ENCODE measurements around the gene FPGS.
A peak's percentile ranks its signal among the peaks of the same experiment; 100 is the strongest.
"Not testable (repeated sequence)": the region's sequence is repeated elsewhere in the genome, so short reads cannot be mapped to it uniquely, and the experiment has no call there.

The FPGS gene

DNA sequence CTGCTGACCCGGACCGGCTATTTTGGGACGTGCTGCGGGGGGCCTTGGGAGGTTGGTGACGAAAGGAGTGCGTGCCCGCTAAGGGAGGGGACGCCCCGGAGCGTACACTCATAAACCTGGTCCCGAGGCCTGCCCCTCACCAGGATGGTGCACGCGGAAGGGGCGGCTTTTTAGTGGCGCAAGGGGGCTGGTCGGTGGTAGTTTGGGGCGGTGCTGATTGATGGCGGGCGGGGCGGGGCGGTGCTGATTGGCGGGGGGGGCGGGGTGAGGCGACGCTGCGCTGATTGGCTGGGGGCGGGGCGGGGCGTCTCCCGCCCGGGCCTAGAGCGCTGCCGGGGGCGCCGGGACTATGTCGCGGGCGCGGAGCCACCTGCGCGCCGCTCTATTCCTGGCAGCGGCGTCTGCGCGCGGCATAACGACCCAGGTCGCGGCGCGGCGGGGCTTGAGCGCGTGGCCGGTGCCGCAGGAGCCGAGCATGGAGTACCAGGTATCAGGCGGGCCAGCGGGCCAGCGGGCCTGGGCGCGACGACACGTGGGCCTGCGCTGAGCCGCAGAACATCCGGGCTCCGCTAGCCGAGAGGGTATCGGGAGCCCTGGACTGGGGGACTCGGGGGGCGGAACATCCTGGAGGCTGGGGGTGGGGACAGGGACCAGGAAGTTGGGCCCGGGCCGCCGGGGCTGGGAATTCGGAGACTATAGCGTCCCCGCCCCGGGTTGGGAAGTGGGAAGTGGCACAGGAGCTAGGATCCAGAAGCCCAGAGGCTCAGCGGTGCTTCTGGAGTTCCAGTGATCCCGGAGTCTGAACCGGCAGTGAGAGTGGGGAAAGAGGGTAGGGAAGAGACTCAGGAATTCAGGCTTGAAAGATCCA, at the start of gene FPGS:
FPGS (plus strand) TSS at position 307 of the 868 bp plus-strand sequence; CDS start at position 350, 43 bp downstream.
- no peak for FAIRE-seq

DNA sequence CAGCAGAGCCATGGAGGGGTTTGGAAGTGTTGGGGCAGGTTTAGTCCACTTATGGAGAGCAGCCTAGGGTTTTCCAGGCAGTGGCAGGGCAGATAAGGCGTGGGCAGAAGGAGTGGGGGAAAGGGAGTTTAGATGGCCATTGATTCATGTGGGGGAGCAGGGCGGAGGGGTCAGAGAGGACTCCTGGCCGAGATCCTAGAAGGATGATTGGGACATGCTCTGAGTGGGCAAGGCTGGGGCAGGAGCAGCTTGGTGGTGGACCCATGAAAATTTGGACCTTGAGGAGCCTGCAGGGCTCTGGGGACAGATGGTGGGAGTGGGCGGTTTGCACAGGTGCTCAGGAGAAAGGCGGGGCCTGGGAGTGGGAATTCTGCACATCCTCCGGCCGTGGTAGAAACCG, 49.5 kb upstream of the FPGS start:
- FAIRE-seq, result no peak

- FAIRE-seq, result no peak
Measured at GRCh38 chr9:127753622-127754021, 49.1 kb upstream of the FPGS start.

DNA sequence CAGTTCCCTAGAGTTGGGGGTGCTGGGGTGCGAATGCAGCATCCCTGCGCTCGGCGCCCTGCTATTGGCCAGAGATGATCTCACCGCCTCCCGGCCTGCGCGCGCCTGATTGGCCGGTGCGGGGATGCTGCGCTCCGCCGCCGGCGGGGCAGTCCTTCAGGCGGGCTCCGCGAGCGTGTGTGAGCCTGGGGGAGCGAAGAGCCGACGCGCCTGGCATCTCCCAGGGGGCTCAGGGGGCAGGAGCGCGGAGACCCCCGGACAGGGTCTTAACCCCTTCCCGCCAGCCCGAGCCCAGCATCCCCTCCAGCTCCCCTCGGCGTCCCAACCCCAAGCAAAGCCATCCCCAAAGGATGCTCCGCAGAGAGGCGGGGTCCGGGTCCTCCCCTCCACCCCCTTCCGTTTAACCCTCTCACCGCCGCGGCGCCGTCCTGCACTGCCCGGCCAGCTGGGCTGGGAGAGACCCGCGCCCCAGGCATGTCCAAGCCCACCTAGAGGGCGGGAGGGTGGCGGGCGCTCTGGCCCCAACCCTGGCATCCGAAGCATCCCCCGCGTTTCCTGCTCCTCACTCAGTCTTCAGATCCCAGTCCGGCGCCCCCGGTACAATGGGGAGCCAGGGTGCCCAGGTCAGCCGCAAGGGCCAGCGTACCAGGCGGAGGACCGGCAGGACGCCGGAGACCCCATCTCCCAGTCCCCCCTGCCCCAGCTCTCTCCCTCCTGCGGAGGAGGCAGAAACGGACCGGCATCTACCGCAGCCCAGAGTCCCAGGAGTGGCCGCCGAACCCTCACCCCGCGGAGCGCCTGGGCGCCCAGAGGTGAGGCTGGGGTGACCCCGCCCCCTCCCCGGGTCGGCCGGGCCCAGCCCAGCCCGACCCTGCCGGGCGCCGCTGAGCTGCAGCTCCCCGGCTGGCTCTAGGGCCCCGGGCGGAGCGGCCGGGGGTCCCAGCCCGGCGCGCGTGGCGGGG, 48.3 kb upstream of the FPGS start:
- no peak for FAIRE-seq

DNA sequence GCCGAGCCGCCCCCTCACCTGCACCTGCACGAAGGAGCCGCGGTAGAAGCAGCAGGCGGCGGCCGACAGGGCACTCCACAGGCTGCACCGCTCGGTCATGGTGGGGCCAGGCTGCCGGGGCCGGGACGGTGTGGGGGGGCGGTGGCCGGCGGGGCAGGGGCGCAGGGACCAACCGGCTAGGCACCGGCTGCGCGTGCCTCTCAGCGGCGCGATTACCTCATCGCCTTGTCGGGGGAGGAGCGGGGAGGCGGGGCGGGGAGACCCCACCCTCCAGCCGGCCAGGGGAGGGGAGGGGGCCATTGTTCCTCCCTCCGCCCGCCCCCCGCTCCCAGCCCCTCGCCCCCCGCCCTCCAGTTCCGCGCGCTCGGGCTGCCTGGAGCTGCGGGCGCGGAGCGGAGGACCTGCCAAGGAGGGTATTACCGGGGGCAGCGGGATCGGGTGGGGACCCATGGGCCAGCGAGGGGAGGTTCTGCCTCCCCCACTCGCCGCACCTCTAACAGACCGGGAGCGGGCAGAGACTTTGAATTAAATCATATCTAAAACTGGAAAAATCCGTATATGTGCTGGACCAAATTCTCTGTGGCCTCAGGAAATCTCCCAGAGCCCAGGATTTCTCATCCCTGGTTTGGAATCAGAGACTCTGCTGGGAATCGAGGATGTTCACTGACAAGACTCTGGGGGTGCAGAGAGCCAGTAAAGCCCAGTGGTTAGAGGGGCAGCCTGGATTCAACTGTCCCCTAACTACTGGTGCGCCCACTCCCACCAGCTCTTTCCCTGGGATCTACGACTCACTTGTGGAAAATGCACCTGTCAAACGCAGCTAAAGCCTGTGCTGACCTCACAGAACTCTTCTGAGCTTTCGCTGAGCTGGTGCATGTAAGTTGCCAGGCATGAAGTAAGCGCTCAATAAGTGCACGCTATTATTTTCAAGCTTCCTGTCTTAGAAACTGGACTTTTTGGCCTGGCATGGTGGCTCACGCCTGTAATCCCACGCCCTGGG, 47.3 kb upstream of the FPGS start:
- no peak for FAIRE-seq

- FAIRE-seq, result no peak
Measured at GRCh38 chr9:127756233-127756632, 46.4 kb upstream of the FPGS start.

GRCh38 chr9:127756776-127757175, 45.9 kb upstream of the FPGS start:
- not testable (repeated sequence) for FAIRE-seq

- FAIRE-seq, result no peak
Measured at GRCh38 chr9:127758843-127759242, 43.8 kb upstream of the FPGS start.

- no peak for FAIRE-seq
Measured at GRCh38 chr9:127761061-127761460, 41.6 kb upstream of the FPGS start.

DNA sequence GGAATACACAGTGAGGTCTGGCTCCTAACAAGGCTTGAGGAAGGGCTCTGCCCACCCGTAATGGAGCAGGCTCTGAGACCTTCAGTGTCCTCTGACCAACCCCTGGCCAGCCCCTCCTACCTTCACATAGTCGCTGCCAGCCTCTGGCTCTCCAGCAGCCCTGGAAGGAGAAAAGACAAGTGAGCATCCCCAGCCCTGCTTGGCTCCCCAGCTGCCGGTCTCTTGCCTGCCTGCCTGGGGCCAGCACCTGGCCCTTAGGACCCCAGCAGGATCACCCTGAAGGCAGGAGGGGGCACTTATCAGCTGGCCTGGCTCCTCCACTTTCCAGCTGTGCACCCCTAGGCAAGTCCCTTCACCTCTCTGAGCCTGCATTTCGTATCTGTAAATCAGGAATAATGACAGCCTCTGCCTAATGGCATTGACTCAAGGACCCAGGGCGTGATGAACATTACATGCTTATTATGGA, 41.2 kb upstream of the FPGS start:
- FAIRE-seq, result no peak

DNA sequence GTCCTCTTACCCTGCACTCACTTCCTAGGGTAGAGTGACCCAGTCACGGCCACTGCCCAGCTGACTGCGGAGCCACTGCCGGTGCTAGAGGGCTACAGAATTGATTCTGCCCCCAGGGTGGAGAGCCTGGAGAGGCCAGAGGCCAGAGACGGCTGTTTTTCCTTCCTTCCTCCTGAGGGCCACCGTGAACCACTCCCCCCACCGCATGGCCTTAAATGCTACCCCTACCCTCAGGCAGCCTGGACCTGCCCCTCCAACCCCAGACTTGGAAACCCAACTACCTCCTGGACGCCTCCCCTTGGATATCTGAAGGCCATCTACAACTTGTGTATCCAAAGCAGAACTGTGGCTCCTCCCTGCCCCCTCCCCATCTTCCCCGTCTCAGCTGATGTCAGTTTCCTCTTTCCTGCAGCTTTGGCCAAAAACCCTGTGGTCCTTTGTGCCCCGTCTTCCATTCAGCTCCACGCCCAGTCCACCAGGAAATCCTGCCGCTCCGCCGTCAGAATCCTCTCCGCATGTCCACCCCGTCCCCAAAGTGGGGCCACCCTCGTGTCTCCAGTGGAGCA, 40.5 kb upstream of the FPGS start:
- FAIRE-seq, result no peak

DNA sequence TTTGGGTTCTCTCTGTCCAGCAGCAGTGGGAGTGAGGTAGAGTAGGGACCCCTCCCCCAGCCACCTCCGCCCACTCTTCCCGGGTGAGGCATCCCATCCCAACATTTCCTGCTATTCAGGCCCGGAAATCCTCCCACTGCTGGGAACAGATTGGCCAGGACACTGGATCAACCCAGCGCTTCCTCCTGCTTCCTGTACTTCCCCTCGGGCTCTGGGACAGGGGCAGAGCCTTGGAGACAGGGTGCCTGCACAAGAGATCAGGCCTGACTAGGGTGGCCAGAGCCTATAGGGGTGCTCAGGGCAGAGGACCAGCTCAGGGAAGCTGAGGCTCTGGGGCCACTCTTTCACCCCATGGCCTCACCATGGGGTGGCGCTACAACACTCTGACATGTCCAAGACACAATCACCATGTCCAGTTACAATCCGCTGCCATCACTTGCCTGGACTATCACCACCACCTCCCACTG, 38.7 kb upstream of the FPGS start:
- no peak for FAIRE-seq

GRCh38 chr9:127765418-127765817, 37.3 kb upstream of the FPGS start:
- no peak for FAIRE-seq

GRCh38 chr9:127767410-127767809, 35.3 kb upstream of the FPGS start:
- no peak for FAIRE-seq

DNA sequence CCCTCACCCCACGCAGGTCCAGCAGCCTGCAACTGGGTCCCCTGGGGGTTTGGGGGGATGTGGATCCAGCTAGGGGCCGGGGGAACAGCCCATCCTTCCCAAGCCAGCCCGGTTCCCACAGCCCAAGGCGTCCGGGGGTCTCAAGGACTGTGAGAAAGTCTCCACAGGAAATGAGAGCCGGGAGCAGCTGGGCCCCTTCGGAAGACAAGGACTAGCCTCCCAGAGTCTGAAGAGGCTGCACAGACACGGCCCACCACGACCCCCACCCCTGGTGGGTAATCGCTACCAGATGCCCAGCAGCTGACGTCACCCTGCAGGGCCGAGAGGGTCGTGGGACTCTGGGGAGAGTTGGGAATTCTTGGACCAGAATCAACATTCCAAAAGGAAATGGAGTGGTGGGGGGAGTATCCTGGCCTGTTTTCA, 34.8 kb upstream of the FPGS start:
- no peak for FAIRE-seq

DNA sequence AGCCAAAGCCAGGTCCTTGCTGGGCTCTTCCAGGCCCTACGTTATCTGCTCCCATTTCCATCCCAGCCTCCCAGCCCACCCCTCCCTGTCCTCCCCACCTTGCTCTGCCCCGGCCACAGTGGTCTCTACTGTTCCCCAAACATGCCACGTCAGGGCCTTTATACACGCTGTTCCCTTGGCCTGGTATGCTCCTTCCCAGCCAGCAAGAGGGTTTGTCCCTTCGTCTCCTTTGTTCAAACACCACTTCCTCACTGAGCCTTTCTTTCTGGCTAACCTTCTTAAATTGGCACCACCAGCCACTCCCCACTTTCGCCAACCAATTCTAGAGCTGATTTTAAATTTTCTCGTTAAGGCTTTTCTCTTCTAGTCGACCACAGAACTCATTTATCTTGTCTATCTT, 34.0 kb upstream of the FPGS start:
- FAIRE-seq, result no peak

GRCh38 chr9:127769101-127769500, 33.6 kb upstream of the FPGS start:
- no peak for FAIRE-seq

DNA sequence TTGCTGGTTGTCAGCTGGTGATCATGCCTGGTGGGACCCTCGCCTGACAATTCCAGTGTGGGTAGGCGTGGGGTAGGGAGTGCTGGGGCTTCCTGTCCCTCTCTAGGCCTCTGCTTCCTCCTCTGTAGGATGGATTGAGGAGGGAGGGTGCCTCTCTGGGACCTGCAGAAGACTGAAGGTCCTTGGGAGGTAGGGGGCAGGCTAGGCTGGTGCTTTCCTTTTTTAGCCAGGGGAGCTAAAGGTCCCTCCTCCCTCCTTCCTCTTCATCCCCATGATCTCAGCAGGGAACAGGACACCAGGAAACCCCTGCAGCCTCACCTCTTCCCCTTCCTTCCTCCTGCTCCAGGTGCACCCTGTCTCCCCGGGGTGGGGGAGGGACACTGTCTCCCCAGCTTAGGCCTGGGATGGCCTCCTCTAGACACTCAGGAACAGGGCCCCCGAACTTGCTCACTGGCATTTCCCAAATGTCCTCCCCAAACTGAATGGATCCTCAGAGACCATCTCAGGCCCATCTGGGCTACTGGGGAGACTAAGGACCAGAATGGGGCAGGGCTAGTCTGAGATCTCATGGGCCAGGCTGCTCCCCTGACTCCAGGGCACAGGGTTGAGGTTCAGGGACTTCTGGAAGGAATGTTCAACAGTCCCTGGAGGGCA, 32.6 kb upstream of the FPGS start:
- no peak for FAIRE-seq

GRCh38 chr9:127770583-127770904, 32.1 kb upstream of the FPGS start:
- FAIRE-seq, result no peak

DNA sequence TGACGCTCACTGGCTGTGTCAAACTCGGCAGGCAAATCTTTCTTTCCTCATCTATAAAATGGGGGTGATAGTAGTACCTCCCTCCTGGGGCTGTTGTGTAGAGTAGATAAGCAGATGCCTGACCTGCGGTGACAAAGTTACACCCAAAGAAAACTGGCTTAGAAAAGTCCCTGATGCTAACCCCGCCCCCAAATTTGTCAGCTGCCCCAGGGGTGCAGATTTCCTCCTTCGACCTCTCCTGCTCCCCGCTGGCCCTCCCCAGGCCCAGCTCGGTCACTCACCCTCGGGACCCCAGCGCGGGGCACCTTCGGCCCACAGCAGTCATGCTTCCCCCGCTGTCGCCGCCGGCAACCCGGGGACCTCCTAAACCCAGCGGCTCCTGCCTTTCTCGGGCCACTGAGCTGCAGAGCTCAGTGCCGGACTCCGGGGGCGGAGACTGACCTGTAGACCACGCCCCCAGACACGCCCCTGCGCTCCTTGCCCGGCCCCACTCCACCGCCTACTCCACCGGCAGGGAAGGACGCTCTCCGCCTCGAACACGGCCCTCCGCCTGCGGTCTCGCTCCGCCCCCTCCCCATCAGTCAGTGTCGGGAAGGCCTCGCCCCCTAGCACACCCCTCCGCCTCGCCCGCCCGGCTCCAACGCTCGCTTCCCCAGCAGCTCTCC, 31.6 kb upstream of the FPGS start:
- peak; percentile 96 for FAIRE-seq

Measured in G401.6 (cell line).